PC-3 (cell line): ENCODE data around the gene CMSS1. TPM values are rescaled to one million over a fixed set of nuclear protein-coding genes. Genes with fewer than 3 reads are reported as not detected.

Experiments
- ATAC-seq: fragments of 200-7000 bp; cut with Tn5 transposase; 2 replicates; pipeline ENCODE4 v1.9.1; 2020; ENCODE audit warnings: mild to moderate bottlenecking, moderate library complexity
- BruUV-seq: library from RNA; stranded (reverse); fragments of 400-500 nt; replicated peaks from 2 replicates; lab custom pipeline; 2021; lab: Mats Ljungman, UMichigan
- CTCF ChIA-PET: fragments of 300-600 bp; sonication (Branson Sonifier 250); formaldehyde crosslinking; loops from one replicate; lab custom pipeline; 2022; ENCODE audit warnings: antibody characterized with exemption; lab: Charles Lee
- POLR2A ChIA-PET: fragments of 300-600 bp; sonication (Branson Sonifier 250); formaldehyde crosslinking; loops from one replicate; lab custom pipeline; 2022; ENCODE audit warnings: antibody characterized with exemption; ENCODE audit not compliant: unreplicated experiment; lab: Charles Lee
- DNase-seq: peaks from one replicate; pipeline ENCODE4 v3.0.0-alpha.2; 2015
- H2AFZ ChIP-seq: fragments of 300-600 bp; sonication (generic); 2 replicates; pipeline ENCODE4 v1.6.0; 2016; ENCODE audit warnings: antibody characterized with exemption, low read length
- H3F3A ChIP-seq: fragments of 300-600 bp; sonication (generic); one replicate; pipeline ENCODE4 v1.6.0; 2017; ENCODE audit warnings: antibody characterized with exemption, low read length, control low read depth, mild to moderate bottlenecking; ENCODE audit not compliant: unreplicated experiment
- H3K27ac ChIP-seq: fragments of 300-600 bp; sonication (generic); 2 replicates; pipeline ENCODE4 v1.5.1; 2016; ENCODE audit warnings: mild to moderate bottlenecking, low read length
- H3K27me3 ChIP-seq: fragments of 300-600 bp; sonication (generic); 2 replicates; pipeline ENCODE4 v1.6.1; 2016; ENCODE audit warnings: low read length, mixed read lengths
- H3K36me3 ChIP-seq: fragments of 300-600 bp; sonication (generic); 2 replicates; pipeline ENCODE4 v1.6.1; 2016; ENCODE audit warnings: low read depth, mixed run types, low read length, mixed read lengths
- H3K4me1 ChIP-seq: fragments of 300-600 bp; sonication (generic); 2 replicates; pipeline ENCODE4 v1.5.1; 2016; ENCODE audit warnings: low read length; ENCODE audit not compliant: insufficient read depth
- H3K4me2 ChIP-seq: fragments of 300-600 bp; sonication (generic); 2 replicates; pipeline ENCODE4 v1.6.0; 2016; ENCODE audit warnings: low read length
- H3K4me3 ChIP-seq: fragments of 300-600 bp; sonication (generic); 2 replicates; pipeline ENCODE4 v1.5.1; 2016; ENCODE audit warnings: mild to moderate bottlenecking, low read length, mixed read lengths
- H3K79me2 ChIP-seq: fragments of 300-600 bp; sonication (generic); 2 replicates; pipeline ENCODE4 v1.6.1; 2017; ENCODE audit warnings: low read length, mixed read lengths
- H3K9ac ChIP-seq: fragments of 300-600 bp; sonication (generic); 2 replicates; pipeline ENCODE4 v1.6.0; 2016; ENCODE audit warnings: mild to moderate bottlenecking, low read length
- H3K9me2 ChIP-seq: fragments of 300-600 bp; sonication (generic); replicated peaks from 2 replicates; pipeline ENCODE4 v1.6.1; 2016; ENCODE audit warnings: mixed run types, low read length, mixed read lengths
- H3K9me3 ChIP-seq: fragments of 300-600 bp; sonication (generic); 2 replicates; pipeline ENCODE4 v1.6.1; 2016; ENCODE audit warnings: low read length, mixed read lengths
- H4K20me1 ChIP-seq: fragments of 300-600 bp; sonication (generic); 2 replicates; pipeline ENCODE4 v1.6.1; 2016; ENCODE audit warnings: low read length, mixed read lengths
- CTCF ChIP-seq: fragments of 300-600 bp; sonication (generic); conservative IDR thresholded peaks from 2 replicates; pipeline ENCODE4 v1.5.1; 2017; ENCODE audit warnings: antibody characterized with exemption, low read depth, mild to moderate bottlenecking, low read length
- EZH2 ChIP-seq: fragments of 300-600 bp; sonication (generic); IDR thresholded peaks from one replicate; pipeline ENCODE4 v1.6.1; 2017; ENCODE audit warnings: antibody characterized with exemption, mild to moderate bottlenecking, low read length; ENCODE audit not compliant: unreplicated experiment
- EZH2phosphoT487 ChIP-seq: fragments of 300-600 bp; sonication (generic); IDR thresholded peaks from 2 replicates; pipeline ENCODE4 v1.6.1; 2018; ENCODE audit warnings: mild to moderate bottlenecking, antibody characterized with exemption, low read length, borderline replicate concordance
- intact Hi-C: fragments of 100-400 bp; cut with micrococcal nuclease; formaldehyde crosslinking; loops from 2 replicates; pipeline ENCODE4 v1.9.0; 2023
- total RNA-seq: library from RNA; depleted of rRNA; stranded (reverse); fragments of >200 nt; gene quantifications from 2 replicates; pipeline ENCODE4 v1.2.3, GENCODE V29; 2014

CMSS1 gene
- total RNA-seq, 1 experiment from 2014 or later = 63.1 TPM

GRCh38 chr3:99833617-99834205 lies 16.0 kb downstream of the CMSS1 start:
- Histone ChIP-seq H4K20me1 (0 out of 2 replicates have a peak, but pooled peaks cover 3% of the 10 kb centered on the region), H3K27me3 (no peaks in the 10 kb centered on the region), H3F3A (no peaks in the 10 kb centered on the region), H3K36me3 (no peaks in the 10 kb centered on the region), H3K4me1 (0 out of 2 replicates have a peak, but pooled peaks cover 12% of the 10 kb centered on the region), H3K79me2 (peaks cover 89% of the 10 kb centered on the region), H3K9ac (no peak overlapping the region), H3K9me3 (no peaks in the 10 kb centered on the region), H3K27ac (no peak overlapping the region), H3K4me2 (no peak overlapping the region), H3K9me2 (no peaks in the 10 kb centered on the region), H3K4me3 (no peak overlapping the region), H2AFZ (no peak overlapping the region)
- ChIA-PET CTCF (no interaction called here), POLR2A (no interaction called here)
- BruUV-seq = no TSS peak
- ATAC-seq (no peak), DNase-seq (no peak)
- TF ChIP-seq EZH2 = no peak
- no peak for TF ChIP-seq CTCF
- TF ChIP-seq EZH2phosphoT487 = no peak
- intact Hi-C loops = loop anchor here (2.0 to 10.0 kb wide), 5 partner anchors 213 to 1551 kb away; partner anchors contain the start of genes LNP1 and TOMM70

GRCh38 chr3:99834211-99834957 lies 16.7 kb downstream of the CMSS1 start:
- Histone ChIP-seq H3K27me3 (no peaks in the 10 kb centered on the region), H3K36me3 (no peaks in the 10 kb centered on the region), H4K20me1 (0 out of 2 replicates have a peak, but pooled peaks cover 3% of the 10 kb centered on the region), H3K4me1 (0 out of 2 replicates have a peak, but pooled peaks cover 12% of the 10 kb centered on the region), H3K9ac (no peak overlapping the region), H2AFZ (no peak overlapping the region), H3K79me2 (peaks cover 89% of the 10 kb centered on the region), H3K9me2 (no peaks in the 10 kb centered on the region), H3K9me3 (no peaks in the 10 kb centered on the region), H3K4me3 (no peak overlapping the region), H3K4me2 (no peak overlapping the region), H3K27ac (no peak overlapping the region), H3F3A (no peaks in the 10 kb centered on the region)
- POLR2A ChIA-PET = no interaction called here
- TF ChIP-seq EZH2 (no peak), EZH2phosphoT487 (no peak), CTCF (no peak)
- intact Hi-C loops = loop anchor here (5.0 to 10.0 kb wide), 4 partner anchors 568 to 1550 kb away; partner anchors contain the start of genes LNP1 and TOMM70
- no peak for DNase-seq
- no peak for ATAC-seq
- CTCF ChIA-PET = no interaction called here
- BruUV-seq = no TSS peak
